MM.1S (cell line): ENCODE data around the gene PILRA.

Experiments
- EZH2 ChIP-seq: fragments of 300-600 bp; sonication (generic); optimal IDR thresholded peaks from 2 replicates; pipeline ENCODE3; 2017; ENCODE audit warnings: low read depth, mild to moderate bottlenecking, antibody characterized with exemption, low read length, mixed read lengths
- EZH2phosphoT487 ChIP-seq: fragments of 300-600 bp; sonication (generic); IDR thresholded peaks from 2 replicates; pipeline ENCODE4 v1.6.1; 2018; ENCODE audit warnings: antibody characterized with exemption, low read length
- TF ChIP-seq, protein P1 (sequence below): fragments of 300-600 bp; sonication (generic); IDR thresholded peaks from 2 replicates; pipeline ENCODE4 v1.5.1; 2016; ENCODE audit warnings: antibody characterized with exemption, low read length, mixed read lengths

DNA sequence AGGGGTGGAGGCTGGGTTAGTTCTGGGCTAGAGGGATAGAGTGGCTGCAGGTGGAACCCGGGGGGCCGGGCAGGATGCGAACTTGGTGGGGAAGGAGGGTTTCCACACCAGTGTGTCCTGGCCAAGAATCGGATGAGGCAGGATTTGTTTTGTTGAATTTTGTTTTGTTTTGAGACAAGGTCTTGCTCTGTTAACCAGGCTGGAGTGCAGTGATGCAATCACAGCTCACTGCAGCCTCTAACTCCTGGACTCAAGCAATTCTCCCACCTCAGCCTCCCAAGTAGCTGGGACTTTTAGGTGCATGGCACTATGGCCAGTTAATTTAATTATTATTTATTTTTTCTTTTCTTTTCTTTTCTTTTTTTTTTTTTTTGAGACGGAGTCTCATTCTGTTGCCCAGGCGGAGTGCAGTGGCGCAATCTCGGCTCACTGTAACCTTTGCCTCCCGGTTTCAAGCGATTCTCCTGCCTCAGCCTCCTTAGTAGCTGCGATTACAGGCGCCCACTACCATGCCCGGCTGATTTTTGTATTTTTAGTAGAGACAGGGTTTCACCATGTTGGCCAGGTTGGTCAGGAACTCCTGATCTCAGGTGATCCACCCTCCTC is 76.0 kb downstream of the PILRA start:
- TF ChIP-seq, protein P1, sequence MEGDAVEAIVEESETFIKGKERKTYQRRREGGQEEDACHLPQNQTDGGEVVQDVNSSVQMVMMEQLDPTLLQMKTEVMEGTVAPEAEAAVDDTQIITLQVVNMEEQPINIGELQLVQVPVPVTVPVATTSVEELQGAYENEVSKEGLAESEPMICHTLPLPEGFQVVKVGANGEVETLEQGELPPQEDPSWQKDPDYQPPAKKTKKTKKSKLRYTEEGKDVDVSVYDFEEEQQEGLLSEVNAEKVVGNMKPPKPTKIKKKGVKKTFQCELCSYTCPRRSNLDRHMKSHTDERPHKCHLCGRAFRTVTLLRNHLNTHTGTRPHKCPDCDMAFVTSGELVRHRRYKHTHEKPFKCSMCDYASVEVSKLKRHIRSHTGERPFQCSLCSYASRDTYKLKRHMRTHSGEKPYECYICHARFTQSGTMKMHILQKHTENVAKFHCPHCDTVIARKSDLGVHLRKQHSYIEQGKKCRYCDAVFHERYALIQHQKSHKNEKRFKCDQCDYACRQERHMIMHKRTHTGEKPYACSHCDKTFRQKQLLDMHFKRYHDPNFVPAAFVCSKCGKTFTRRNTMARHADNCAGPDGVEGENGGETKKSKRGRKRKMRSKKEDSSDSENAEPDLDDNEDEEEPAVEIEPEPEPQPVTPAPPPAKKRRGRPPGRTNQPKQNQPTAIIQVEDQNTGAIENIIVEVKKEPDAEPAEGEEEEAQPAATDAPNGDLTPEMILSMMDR = no peak
- TF ChIP-seq EZH2 (no peak), EZH2phosphoT487 (no peak)
